ENCODE data around the gene CASKIN1.

Gene CASKIN1

DNA sequence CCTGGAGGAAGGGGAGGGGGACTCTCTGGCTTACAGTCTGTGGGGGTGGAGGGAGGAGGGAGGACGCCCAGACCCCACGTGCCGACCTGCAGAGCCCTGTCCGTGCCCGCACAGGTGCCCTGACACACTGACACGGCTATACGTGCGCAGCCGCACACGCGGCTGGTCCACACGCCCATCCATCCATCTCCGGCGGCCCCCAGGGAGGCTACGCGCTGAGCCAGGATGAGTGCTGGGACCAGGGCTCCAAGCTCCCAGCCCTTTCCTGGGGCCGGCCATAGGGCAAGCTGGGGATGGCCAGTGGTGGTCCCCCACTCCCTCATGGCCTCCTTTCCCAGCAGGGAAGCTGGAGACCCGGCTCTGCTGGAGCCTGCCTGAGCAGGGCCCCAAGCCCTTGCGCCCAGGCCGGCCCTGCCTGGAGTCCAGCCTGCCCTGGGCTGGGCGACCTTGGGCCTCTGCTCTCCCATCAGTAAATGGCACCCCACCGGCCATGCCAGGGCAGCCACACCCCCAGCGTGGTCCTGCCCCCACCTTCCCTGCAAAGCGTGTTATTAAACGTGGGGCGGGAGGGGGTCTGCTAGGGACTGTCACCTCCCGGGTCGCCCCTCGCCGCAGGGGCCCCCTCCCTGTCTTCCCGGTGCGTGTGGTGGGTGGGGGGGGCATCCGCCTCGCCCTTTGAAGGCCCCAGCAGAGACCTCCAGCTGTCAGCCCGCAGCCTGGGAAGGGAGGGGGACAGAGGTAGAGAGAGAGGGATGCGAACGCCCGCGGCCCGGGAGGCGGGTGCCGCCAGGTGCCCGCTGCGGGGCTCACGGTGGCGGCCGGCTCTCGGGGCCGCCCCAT is 863 bp downstream of the CASKIN1 start:
- Histone ChIP-seq H3K79me2 (ENCODE audit: insufficient read depth, low read length) (no peaks in the 10 kb centered on the region), H3K4me1 (ENCODE audit: insufficient read depth, low read length, poor library complexity, severe bottlenecking) (no peaks in the 10 kb centered on the region), H3F3A (ENCODE audit: low read depth) (no peaks in the 10 kb centered on the region), H3K9me2 (replicated peaks; ENCODE audit: low read depth, low read length) (no peaks in the 10 kb centered on the region), H3K4me2 (ENCODE audit: low read depth, low read length, poor library complexity, severe bottlenecking) (peak overlapping the region; percentile 54), H3K9me3 (ENCODE audit: insufficient read depth, low read depth, low read length) (no peaks in the 10 kb centered on the region), H3K36me3 (ENCODE audit: insufficient read depth, low read length) (no peaks in the 10 kb centered on the region), H2AFZ (ENCODE audit: low read length) (no peak overlapping the region), H3K27me3 (ENCODE audit: insufficient read depth, low read length, poor library complexity, severe bottlenecking) (no peaks in the 10 kb centered on the region), H4K20me1 (ENCODE audit: insufficient read depth, low read length, poor library complexity, severe bottlenecking) (no peaks in the 10 kb centered on the region), H3K9ac (ENCODE audit: low read depth, low read length, poor library complexity, severe bottlenecking) (no peak overlapping the region), H3K4me3 (ENCODE audit: low read length, poor library complexity, severe bottlenecking) (peak overlapping the region; percentile 44)
- TF ChIP-seq, protein P1, sequence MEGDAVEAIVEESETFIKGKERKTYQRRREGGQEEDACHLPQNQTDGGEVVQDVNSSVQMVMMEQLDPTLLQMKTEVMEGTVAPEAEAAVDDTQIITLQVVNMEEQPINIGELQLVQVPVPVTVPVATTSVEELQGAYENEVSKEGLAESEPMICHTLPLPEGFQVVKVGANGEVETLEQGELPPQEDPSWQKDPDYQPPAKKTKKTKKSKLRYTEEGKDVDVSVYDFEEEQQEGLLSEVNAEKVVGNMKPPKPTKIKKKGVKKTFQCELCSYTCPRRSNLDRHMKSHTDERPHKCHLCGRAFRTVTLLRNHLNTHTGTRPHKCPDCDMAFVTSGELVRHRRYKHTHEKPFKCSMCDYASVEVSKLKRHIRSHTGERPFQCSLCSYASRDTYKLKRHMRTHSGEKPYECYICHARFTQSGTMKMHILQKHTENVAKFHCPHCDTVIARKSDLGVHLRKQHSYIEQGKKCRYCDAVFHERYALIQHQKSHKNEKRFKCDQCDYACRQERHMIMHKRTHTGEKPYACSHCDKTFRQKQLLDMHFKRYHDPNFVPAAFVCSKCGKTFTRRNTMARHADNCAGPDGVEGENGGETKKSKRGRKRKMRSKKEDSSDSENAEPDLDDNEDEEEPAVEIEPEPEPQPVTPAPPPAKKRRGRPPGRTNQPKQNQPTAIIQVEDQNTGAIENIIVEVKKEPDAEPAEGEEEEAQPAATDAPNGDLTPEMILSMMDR (conservative IDR thresholded peaks at IDR 0.05; ENCODE audit: low read length) = no peak
- TF ChIP-seq EZH2phosphoT487 (IDR thresholded peaks at IDR 0.05; ENCODE audit: borderline replicate concordance) = no peak

DNA sequence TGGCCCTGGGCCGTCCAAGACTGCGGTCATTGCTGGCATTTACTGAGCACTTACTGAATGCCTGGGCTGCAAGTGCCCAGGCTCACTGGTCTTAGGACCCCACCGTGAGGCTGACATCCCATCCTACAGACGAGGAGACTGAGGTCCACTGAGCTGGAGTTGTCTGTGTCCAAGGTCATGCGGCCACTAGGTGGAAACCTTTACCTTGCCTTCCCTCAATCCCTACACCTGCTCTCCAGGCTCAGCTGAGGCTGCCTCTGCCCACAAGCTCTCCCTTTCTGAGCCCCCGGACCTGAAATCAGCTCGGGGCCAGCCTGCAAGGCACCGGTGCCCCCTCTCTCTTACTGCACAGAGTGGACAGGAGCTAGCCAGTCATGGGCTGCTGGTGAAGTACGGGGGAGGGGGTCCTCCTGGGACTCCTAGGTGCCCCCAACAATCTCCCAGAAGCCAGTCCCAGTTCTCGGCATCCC is 1.5 kb downstream of the CASKIN1 start:
- Histone ChIP-seq H3K9me3 (ENCODE audit: insufficient read depth, low read depth, low read length) (no peaks in the 10 kb centered on the region), H3K4me3 (ENCODE audit: low read length, poor library complexity, severe bottlenecking) (no peak overlapping the region), H3K4me2 (ENCODE audit: low read depth, low read length, poor library complexity, severe bottlenecking) (no peak overlapping the region), H3K4me1 (ENCODE audit: insufficient read depth, low read length, poor library complexity, severe bottlenecking) (no peaks in the 10 kb centered on the region), H3K27me3 (ENCODE audit: insufficient read depth, low read length, poor library complexity, severe bottlenecking) (no peaks in the 10 kb centered on the region), H2AFZ (ENCODE audit: low read length) (no peak overlapping the region), H3K79me2 (ENCODE audit: insufficient read depth, low read length) (no peaks in the 10 kb centered on the region), H4K20me1 (ENCODE audit: insufficient read depth, low read length, poor library complexity, severe bottlenecking) (no peaks in the 10 kb centered on the region), H3K36me3 (ENCODE audit: insufficient read depth, low read length) (no peaks in the 10 kb centered on the region), H3F3A (ENCODE audit: low read depth) (no peaks in the 10 kb centered on the region), H3K9ac (ENCODE audit: low read depth, low read length, poor library complexity, severe bottlenecking) (no peak overlapping the region), H3K9me2 (replicated peaks; ENCODE audit: low read depth, low read length) (no peaks in the 10 kb centered on the region)
- no peak for TF ChIP-seq EZH2phosphoT487 (IDR thresholded peaks at IDR 0.05; ENCODE audit: borderline replicate concordance)
- TF ChIP-seq, protein P1 (conservative IDR thresholded peaks at IDR 0.05; ENCODE audit: low read length) = peak; percentile 48

DNA sequence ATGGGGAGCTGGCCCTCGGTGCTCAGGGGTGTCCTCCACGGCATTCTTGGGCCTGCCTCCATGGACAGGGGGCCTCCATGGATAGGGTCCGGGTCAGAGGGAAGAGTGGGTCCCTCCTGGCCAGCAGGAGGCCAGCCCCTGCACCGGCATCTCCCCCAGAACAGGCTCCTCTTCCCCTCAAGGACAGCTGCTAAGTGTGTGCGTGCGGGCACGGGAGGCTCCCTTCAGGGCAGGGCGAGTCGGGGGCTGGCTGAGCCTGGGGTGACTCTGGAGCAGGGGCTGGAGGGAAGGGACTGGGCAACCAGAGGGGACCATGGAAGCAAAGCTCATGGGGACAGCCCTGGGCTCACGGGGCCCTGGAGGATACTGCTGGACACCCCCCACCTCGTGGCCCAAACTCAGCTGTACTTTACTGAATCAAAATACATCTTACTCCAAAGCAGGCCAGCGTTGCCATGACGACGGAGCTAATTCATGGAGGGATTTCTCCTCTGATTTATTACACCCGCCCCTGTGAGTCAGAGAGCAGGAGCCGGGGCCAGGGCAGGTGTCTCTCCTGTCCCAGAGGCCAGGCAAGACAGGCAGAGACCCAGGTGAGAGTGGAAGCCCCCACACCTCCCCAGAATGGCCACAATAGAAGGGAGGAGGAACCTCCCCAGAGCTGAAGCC is 2.1 kb downstream of the CASKIN1 start:
- Histone ChIP-seq H2AFZ (ENCODE audit: low read length) (no peak overlapping the region), H3K9me2 (replicated peaks; ENCODE audit: low read depth, low read length) (no peaks in the 10 kb centered on the region), H3K27me3 (ENCODE audit: insufficient read depth, low read length, poor library complexity, severe bottlenecking) (no peaks in the 10 kb centered on the region), H4K20me1 (ENCODE audit: insufficient read depth, low read length, poor library complexity, severe bottlenecking) (no peaks in the 10 kb centered on the region), H3K4me2 (ENCODE audit: low read depth, low read length, poor library complexity, severe bottlenecking) (no peak overlapping the region), H3K9ac (ENCODE audit: low read depth, low read length, poor library complexity, severe bottlenecking) (no peak overlapping the region), H3K9me3 (ENCODE audit: insufficient read depth, low read depth, low read length) (no peaks in the 10 kb centered on the region), H3K4me1 (ENCODE audit: insufficient read depth, low read length, poor library complexity, severe bottlenecking) (no peaks in the 10 kb centered on the region), H3K4me3 (ENCODE audit: low read length, poor library complexity, severe bottlenecking) (no peak overlapping the region), H3K36me3 (ENCODE audit: insufficient read depth, low read length) (no peaks in the 10 kb centered on the region), H3K79me2 (ENCODE audit: insufficient read depth, low read length) (no peaks in the 10 kb centered on the region), H3F3A (ENCODE audit: low read depth) (no peaks in the 10 kb centered on the region)
- TF ChIP-seq EZH2phosphoT487 (IDR thresholded peaks at IDR 0.05; ENCODE audit: borderline replicate concordance) = no peak
- TF ChIP-seq, protein P1 (conservative IDR thresholded peaks at IDR 0.05; ENCODE audit: low read length) = no peak
